AG08396 (cell line): ENCODE results near the gene MGME1.
"Not testable (repeated sequence)": the region's sequence is repeated elsewhere in the genome, so short reads cannot be mapped to it uniquely, and the experiment has no call there.

Experiments
- DNase-seq: peaks from one replicate; pipeline ENCODE4 v3.0.0; 2012; ENCODE audit warnings: low spot score, mixed read lengths

Gene MGME1

GRCh38 chr20:17960400-17960885, 8.4 kb upstream of the MGME1 start:
- DNase-seq: not testable (repeated sequence)

GRCh38 chr20:17960927-17961586, 7.8 kb upstream of the MGME1 start:
- DNase-seq: no peak

- DNase-seq: no peak
Measured at GRCh38 chr20:17961587-17961940, 7.3 kb upstream of the MGME1 start.

GRCh38 chr20:17963114-17963897, 5.5 kb upstream of the MGME1 start:
- no peak for DNase-seq

GRCh38 chr20:17964073-17964472, 4.7 kb upstream of the MGME1 start:
- DNase-seq: no peak

- no peak for DNase-seq
Measured at GRCh38 chr20:17964632-17965031, 4.2 kb upstream of the MGME1 start.

GRCh38 chr20:17965042-17965697, 3.6 kb upstream of the MGME1 start:
- no peak for DNase-seq

- peak; percentile 32 for DNase-seq
Measured at GRCh38 chr20:17966432-17967310, 2.1 kb upstream of the MGME1 start.

GRCh38 chr20:17967521-17968365, 1.1 kb upstream of the MGME1 start:
- DNase-seq: peak; percentile 46

GRCh38 chr20:17969278-17969883, 563 bp downstream of the MGME1 start:
- DNase-seq: peak; percentile 35

GRCh38 chr20:17969884-17970409, 1.1 kb downstream of the MGME1 start:
- peak; percentile 49 for DNase-seq

- DNase-seq: peak; percentile 39
Measured at GRCh38 chr20:17971300-17972013, 2.6 kb downstream of the MGME1 start.

- no peak for DNase-seq
Measured at GRCh38 chr20:17972121-17972520, 3.3 kb downstream of the MGME1 start.

- DNase-seq: no peak
Measured at GRCh38 chr20:17976305-17976704, 7.5 kb downstream of the MGME1 start.

GRCh38 chr20:17985388-17986018, 16.7 kb downstream of the MGME1 start:
- DNase-seq: no peak

- no peak for DNase-seq
Measured at GRCh38 chr20:17987988-17988387, 19.2 kb downstream of the MGME1 start.

- no peak for DNase-seq
Measured at GRCh38 chr20:17990278-17990972, 21.6 kb downstream of the MGME1 start.

GRCh38 chr20:17992224-17992637, 23.4 kb downstream of the MGME1 start:
- no peak for DNase-seq
